Sigmoid colon (tissue), 4 donors: ENCODE data around the gene ARHGEF5.

ENCODE experiments used
- EP300 ChIP-seq, 4 donors: sonication (generic); formaldehyde crosslinking; IDR thresholded peaks; one replicate each; pipeline ENCODE4 v1.6.1; 2017; ENCODE audit warnings: antibody characterized with exemption in 4 of 4
- POLR2A ChIP-seq, 2 donors: fragments of 450-650 bp; IDR thresholded peaks; one replicate each; pipeline ENCODE4 v1.6.1; 2016; ENCODE audit warnings: antibody characterized with exemption in 2 of 2, mild to moderate bottlenecking in 2 of 2, moderate library complexity in 2 of 2
- POLR2AphosphoS5 ChIP-seq, 4 donors: sonication (generic); formaldehyde crosslinking; IDR thresholded peaks; one replicate each; pipeline ENCODE4 v1.6.1; 2017; ENCODE audit warnings: antibody characterized with exemption in 4 of 4
- TF ChIP-seq, protein P1 (sequence below), 4 experiments: fragments of 450-650 bp in 3 of 4; fragments of 200-600 bp in 1 of 4; IDR thresholded peaks; one replicate each; pipeline ENCODE4 v1.5.1; 2016 to 2019; ENCODE audit warnings: antibody characterized with exemption in 4 of 4, mild to moderate bottlenecking in 3 of 4, moderate library complexity in 2 of 4

GRCh38 chr7:144407266-144407931 is 52.2 kb downstream of the ARHGEF5 start:
- TF ChIP-seq, protein P1, sequence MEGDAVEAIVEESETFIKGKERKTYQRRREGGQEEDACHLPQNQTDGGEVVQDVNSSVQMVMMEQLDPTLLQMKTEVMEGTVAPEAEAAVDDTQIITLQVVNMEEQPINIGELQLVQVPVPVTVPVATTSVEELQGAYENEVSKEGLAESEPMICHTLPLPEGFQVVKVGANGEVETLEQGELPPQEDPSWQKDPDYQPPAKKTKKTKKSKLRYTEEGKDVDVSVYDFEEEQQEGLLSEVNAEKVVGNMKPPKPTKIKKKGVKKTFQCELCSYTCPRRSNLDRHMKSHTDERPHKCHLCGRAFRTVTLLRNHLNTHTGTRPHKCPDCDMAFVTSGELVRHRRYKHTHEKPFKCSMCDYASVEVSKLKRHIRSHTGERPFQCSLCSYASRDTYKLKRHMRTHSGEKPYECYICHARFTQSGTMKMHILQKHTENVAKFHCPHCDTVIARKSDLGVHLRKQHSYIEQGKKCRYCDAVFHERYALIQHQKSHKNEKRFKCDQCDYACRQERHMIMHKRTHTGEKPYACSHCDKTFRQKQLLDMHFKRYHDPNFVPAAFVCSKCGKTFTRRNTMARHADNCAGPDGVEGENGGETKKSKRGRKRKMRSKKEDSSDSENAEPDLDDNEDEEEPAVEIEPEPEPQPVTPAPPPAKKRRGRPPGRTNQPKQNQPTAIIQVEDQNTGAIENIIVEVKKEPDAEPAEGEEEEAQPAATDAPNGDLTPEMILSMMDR (IDR thresholded peaks at IDR 0.05): no peak
- no peak for TF ChIP-seq POLR2A (IDR thresholded peaks at IDR 0.05)
- no peak for TF ChIP-seq EP300 (IDR thresholded peaks at IDR 0.05)
- no peak for TF ChIP-seq POLR2AphosphoS5 (IDR thresholded peaks at IDR 0.05)
